Measurements from ENCODE around the gene MYOF.

- TF ChIP-seq, protein P1, sequence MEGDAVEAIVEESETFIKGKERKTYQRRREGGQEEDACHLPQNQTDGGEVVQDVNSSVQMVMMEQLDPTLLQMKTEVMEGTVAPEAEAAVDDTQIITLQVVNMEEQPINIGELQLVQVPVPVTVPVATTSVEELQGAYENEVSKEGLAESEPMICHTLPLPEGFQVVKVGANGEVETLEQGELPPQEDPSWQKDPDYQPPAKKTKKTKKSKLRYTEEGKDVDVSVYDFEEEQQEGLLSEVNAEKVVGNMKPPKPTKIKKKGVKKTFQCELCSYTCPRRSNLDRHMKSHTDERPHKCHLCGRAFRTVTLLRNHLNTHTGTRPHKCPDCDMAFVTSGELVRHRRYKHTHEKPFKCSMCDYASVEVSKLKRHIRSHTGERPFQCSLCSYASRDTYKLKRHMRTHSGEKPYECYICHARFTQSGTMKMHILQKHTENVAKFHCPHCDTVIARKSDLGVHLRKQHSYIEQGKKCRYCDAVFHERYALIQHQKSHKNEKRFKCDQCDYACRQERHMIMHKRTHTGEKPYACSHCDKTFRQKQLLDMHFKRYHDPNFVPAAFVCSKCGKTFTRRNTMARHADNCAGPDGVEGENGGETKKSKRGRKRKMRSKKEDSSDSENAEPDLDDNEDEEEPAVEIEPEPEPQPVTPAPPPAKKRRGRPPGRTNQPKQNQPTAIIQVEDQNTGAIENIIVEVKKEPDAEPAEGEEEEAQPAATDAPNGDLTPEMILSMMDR (conservative IDR thresholded peaks at IDR 0.05 in 1 of 2, IDR thresholded peaks at IDR 0.05 in 1 of 2; ENCODE audit: low read depth in 1 of 2, low read length in 2 of 2): no peak
- TF ChIP-seq EZH2 (IDR thresholded peaks at IDR 0.05; ENCODE audit: low read length, missing control alignments): no peak
Observed at GRCh38 chr10:93319096-93319495, 163.0 kb downstream of the MYOF start.
